Loucy (cell line): Measurements from ENCODE around the gene HNF1B.

ENCODE experiments used
- CTCF ChIP-seq: fragments of 200-600 bp; sonication (generic); conservative IDR thresholded peaks from 2 replicates; pipeline ENCODE4 v1.5.1; 2014; ENCODE audit warnings: mild to moderate bottlenecking, antibody characterized with exemption, low read length
- EZH2phosphoT487 ChIP-seq: fragments of 200-600 bp; IDR thresholded peaks from 2 replicates; pipeline ENCODE4 v1.6.1; 2018; ENCODE audit warnings: antibody characterized with exemption, mild to moderate bottlenecking, moderate library complexity, borderline replicate concordance

- TF ChIP-seq CTCF (no peak), EZH2phosphoT487 (no peak)
Measured at GRCh38 chr17:37736428-37736827, 8.4 kb downstream of the HNF1B start.
